Activated CD4-positive, alpha-beta T cell treated with anti-CD3 and anti-CD28 coated beads, Interleukin-2, amount 50 U/mL, for 4 hours (primary cell): Measurements from ENCODE around the gene ZSCAN10.
A peak's percentile ranks its signal among the peaks of the same experiment; 100 is the strongest.
"Not testable (repeated sequence)": the region's sequence is repeated elsewhere in the genome, so short reads cannot be mapped to it uniquely, and the experiment has no call there.

Experiments
- DNase-seq, 2 experiments: peaks; one replicate each; pipeline ENCODE4 v3.0.0-alpha.2; 2020

ZSCAN10 gene

GRCh38 chr16:3083408-3083807 is 15.7 kb downstream of the ZSCAN10 start:
- not testable (repeated sequence) for DNase-seq

GRCh38 chr16:3081957-3082356 is 17.1 kb downstream of the ZSCAN10 start:
- DNase-seq, result not testable (repeated sequence)

- no peak for DNase-seq
These were observed 19.1 kb downstream of the ZSCAN10 start for GRCh38 chr16:3080024-3080423.

GRCh38 chr16:3076577-3076976 is 22.5 kb downstream of the ZSCAN10 start:
- no peak for DNase-seq

GRCh38 chr16:3075946-3076345 is 23.1 kb downstream of the ZSCAN10 start:
- DNase-seq, result not testable (repeated sequence)

GRCh38 chr16:3075523-3075915 is 23.6 kb downstream of the ZSCAN10 start:
- no peak for DNase-seq

- DNase-seq, result peak; percentile 63 to 67
These were observed 24.1 kb downstream of the ZSCAN10 start for GRCh38 chr16:3074860-3075522.

GRCh38 chr16:3073448-3073847 is 25.6 kb downstream of the ZSCAN10 start:
- DNase-seq, result no peak

GRCh38 chr16:3072576-3073263 is 26.4 kb downstream of the ZSCAN10 start:
- DNase-seq, result not testable (repeated sequence)

GRCh38 chr16:3072148-3072547 is 26.9 kb downstream of the ZSCAN10 start:
- DNase-seq, result not testable (repeated sequence)

- no peak for DNase-seq
These were observed 27.4 kb downstream of the ZSCAN10 start for GRCh38 chr16:3071655-3072054.

GRCh38 chr16:3070608-3071111 is 28.4 kb downstream of the ZSCAN10 start:
- DNase-seq, result no peak

GRCh38 chr16:3069146-3069545 is 29.9 kb downstream of the ZSCAN10 start:
- not testable (repeated sequence) for DNase-seq

- no peak for DNase-seq
These were observed 30.6 kb downstream of the ZSCAN10 start for GRCh38 chr16:3068487-3068886.

GRCh38 chr16:3066440-3066748 is 32.7 kb downstream of the ZSCAN10 start:
- no peak for DNase-seq

- DNase-seq, result peak in 1 of 2 experiments; percentile 39
These were observed 33.2 kb downstream of the ZSCAN10 start for GRCh38 chr16:3065742-3066439.

GRCh38 chr16:3065069-3065741 is 33.9 kb downstream of the ZSCAN10 start, which contains the start of gene IL32:
TSS of gene IL32 (plus strand) at chr16:3065640. CDS start at chr16:3065812, 172 bp downstream.
- DNase-seq, result peak; percentile 72

- DNase-seq, result no peak
These were observed 35.3 kb downstream of the ZSCAN10 start for GRCh38 chr16:3063625-3064386.

GRCh38 chr16:3062553-3062952 is 36.5 kb downstream of the ZSCAN10 start:
- DNase-seq, result no peak

GRCh38 chr16:3060339-3061127 is 38.6 kb downstream of the ZSCAN10 start:
- no peak for DNase-seq

- no peak for DNase-seq
These were observed 39.3 kb downstream of the ZSCAN10 start for GRCh38 chr16:3059723-3060242.
